Natural killer cell (primary cell): ENCODE data around the gene BLOC1S5. TPM values are rescaled to one million over a fixed set of nuclear protein-coding genes. Genes with fewer than 3 reads are reported as not detected.
"Not testable (repeated sequence)": the region's sequence is repeated elsewhere in the genome, so short reads cannot be mapped to it uniquely, and the experiment has no call there.

Experiments
- ATAC-seq, 3 donors: fragments of 150-1000 bp in 2 of 3; fragments of 200-7000 bp in 1 of 3; cut with Tn5 transposase; 1 replicate in 1 of 3; 2 replicates in 2 of 3; pipeline ENCODE4 v1.10.0; 2021; ENCODE audit warnings: mild to moderate bottlenecking in 2 of 3, moderate library complexity in 2 of 3
- DNase-seq, 2 donors: peaks; one replicate each; pipeline versions ENCODE4 v3.0.0 to v3.0.0-alpha.2; 2013 to 2021; ENCODE audit warnings: mixed read lengths in 1 of 2
- H3K27ac ChIP-seq: one replicate; pipeline ENCODE4 v1.5.1; 2013; ENCODE audit warnings: mild to moderate bottlenecking, low read length
- H3K27me3 ChIP-seq: one replicate; pipeline ENCODE4 v1.6.1; 2013; ENCODE audit warnings: low read length; ENCODE audit not compliant: control insufficient read depth, insufficient read depth
- H3K36me3 ChIP-seq: one replicate; pipeline ENCODE4 v1.6.1; 2013; ENCODE audit warnings: low read length; ENCODE audit not compliant: control insufficient read depth, insufficient read depth
- H3K4me1 ChIP-seq: one replicate; pipeline ENCODE4 v1.6.1; 2013; ENCODE audit warnings: low read length; ENCODE audit not compliant: control insufficient read depth, insufficient read depth
- H3K4me3 ChIP-seq: one replicate; pipeline ENCODE4 v1.5.1; 2013; ENCODE audit warnings: low read length
- H3K9me3 ChIP-seq: one replicate; pipeline ENCODE4 v1.6.1; 2013; ENCODE audit warnings: low read length; ENCODE audit not compliant: control insufficient read depth, insufficient read depth
- H3K27ac Mint-ChIP-seq, 2 donors: one replicate each; pipeline ENCODE4 v1.8.0; 2022; ENCODE audit warnings: mild to moderate bottlenecking in 2 of 2, mixed read lengths in 2 of 2, moderate library complexity in 1 of 2
- H3K27me3 Mint-ChIP-seq, 2 donors: one replicate each; pipeline ENCODE4 v1.8.0; 2022; ENCODE audit warnings: low read depth in 2 of 2, mixed read lengths in 2 of 2
- H3K36me3 Mint-ChIP-seq: one replicate; pipeline ENCODE4 v1.8.0; 2022; ENCODE audit warnings: mixed read lengths
- H3K4me1 Mint-ChIP-seq, 2 donors: one replicate each; pipeline ENCODE4 v1.8.0; 2022; ENCODE audit warnings: mixed read lengths in 2 of 2
- H3K4me3 Mint-ChIP-seq: one replicate; pipeline ENCODE4 v1.8.0; 2022; ENCODE audit warnings: mild to moderate bottlenecking, moderate library complexity, mixed read lengths
- H3K9me3 Mint-ChIP-seq, 2 donors: one replicate each; pipeline ENCODE4 v1.8.0; 2022; ENCODE audit warnings: mixed read lengths in 2 of 2
- WGBS: methylation state at CpG from one replicate; pipeline ENCODE4 v1.1.7; 2013; ENCODE audit warnings: missing lambda C conversion rate; ENCODE audit not compliant: insufficient coverage; 5-methylcytosine and 5-hydroxymethylcytosine counted together
- intact Hi-C: fragments of 100-400 bp; cut with micrococcal nuclease; formaldehyde crosslinking; loops from one replicate; pipeline ENCODE4 v1.14.2; 2022
- total RNA-seq, 4 donors: library from RNA; stranded (reverse); fragments of 120-200 nt in 1 of 4; gene quantifications; one replicate each; pipeline versions ENCODE4 v1.2.3 to v1.2.4, GENCODE V29; 2013 to 2022
- TF ChIP-seq, protein P1 (sequence below): fragments of 200-600 bp; IDR thresholded peaks from one replicate; pipeline ENCODE4 v1.8.0; 2022; ENCODE audit warnings: antibody characterized with exemption

BLOC1S5 gene
- total RNA-seq, 3 donors from 2014 or later (not counting 1 experiment from before 2014, with no cell fraction given): 11.2 to 15.9 (median 15.4) TPM

DNA sequence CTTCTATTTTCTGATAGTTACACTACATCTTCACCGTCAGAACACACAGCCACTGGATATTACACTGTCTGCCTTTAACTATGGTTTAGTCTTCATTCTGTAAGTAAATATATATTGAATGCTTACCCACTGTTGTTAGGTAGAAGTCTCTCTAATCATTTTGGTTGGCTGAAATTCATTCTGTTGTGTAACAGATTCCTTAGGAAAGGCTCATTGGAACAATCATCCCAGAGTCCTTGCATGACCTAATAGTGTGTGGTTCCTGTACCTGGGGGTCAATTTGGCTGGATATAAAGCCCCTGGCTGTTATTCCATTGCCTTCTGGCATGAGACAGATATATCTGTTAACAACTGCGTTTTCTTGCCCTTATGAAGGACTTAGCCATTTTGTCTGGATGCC, 9.9 kb downstream of the BLOC1S5 start:
- Histone ChIP-seq H3K27ac (no peak overlapping the region), H3K27me3 (no peaks in the 10 kb centered on the region), H3K9me3 (no peaks in the 10 kb centered on the region), H3K4me3 (no peak overlapping the region), H3K4me1 (no peaks in the 10 kb centered on the region), H3K36me3 (peaks cover 31% of the 10 kb centered on the region)
- TF ChIP-seq, protein P1, sequence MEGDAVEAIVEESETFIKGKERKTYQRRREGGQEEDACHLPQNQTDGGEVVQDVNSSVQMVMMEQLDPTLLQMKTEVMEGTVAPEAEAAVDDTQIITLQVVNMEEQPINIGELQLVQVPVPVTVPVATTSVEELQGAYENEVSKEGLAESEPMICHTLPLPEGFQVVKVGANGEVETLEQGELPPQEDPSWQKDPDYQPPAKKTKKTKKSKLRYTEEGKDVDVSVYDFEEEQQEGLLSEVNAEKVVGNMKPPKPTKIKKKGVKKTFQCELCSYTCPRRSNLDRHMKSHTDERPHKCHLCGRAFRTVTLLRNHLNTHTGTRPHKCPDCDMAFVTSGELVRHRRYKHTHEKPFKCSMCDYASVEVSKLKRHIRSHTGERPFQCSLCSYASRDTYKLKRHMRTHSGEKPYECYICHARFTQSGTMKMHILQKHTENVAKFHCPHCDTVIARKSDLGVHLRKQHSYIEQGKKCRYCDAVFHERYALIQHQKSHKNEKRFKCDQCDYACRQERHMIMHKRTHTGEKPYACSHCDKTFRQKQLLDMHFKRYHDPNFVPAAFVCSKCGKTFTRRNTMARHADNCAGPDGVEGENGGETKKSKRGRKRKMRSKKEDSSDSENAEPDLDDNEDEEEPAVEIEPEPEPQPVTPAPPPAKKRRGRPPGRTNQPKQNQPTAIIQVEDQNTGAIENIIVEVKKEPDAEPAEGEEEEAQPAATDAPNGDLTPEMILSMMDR: no peak
- DNase-seq (no peak), ATAC-seq (no peak)
- Mint-ChIP-seq H3K36me3 (no peaks in the 10 kb centered on the region), H3K9me3 (no peaks in the 10 kb centered on the region), H3K27me3 (no peaks in the 10 kb centered on the region), H3K4me3 (no peak overlapping the region), H3K27ac (no peak overlapping the region), H3K4me1 (peaks cover 6 to 15% of the 10 kb centered on the region in 2 donors)
- intact Hi-C loops: no loop called here
- 100% methylated on average over 2 of the region's 2 CpGs for WGBS

DNA sequence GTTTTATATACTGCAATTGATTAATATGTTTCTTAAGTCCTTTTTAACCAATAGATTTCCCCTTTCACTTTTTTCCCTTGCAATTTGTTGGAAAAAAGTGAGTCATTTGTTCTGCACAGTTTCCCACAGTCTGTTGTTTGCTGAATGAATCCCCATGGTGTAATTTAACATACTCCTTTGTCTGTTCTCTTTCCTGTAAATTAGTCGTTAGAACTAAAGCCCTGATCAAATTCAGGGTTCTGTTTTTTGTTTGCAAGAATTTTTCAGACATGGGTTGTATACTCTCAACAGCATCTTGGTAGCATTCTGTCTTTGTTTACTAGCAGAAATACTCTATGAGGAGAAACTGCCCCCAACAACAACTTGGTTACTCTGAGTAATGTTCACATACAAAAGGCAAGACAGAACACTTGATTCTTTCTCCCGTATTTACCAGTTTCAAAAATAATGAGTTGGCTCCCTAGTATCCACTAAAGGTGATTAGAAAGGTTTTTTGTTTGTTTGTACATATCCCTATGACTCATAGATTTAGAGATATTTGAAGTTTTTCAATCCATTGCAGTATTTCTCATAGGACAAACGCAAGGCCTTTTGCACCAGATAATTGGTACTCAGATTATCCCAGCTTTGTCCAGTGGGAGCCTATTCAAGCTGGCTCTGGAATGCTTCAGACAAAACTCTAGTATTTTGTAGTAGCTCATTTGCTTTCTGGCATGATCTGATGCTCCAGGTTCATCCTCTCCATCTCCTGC, 16.5 kb downstream of the BLOC1S5 start:
- H3K36me3 ChIP-seq: peaks cover 6% of the 10 kb centered on the region
- H3K4me3 Mint-ChIP-seq: no peak overlapping the region
- peaks cover 2 to 6% of the 10 kb centered on the region in 2 donors for H3K9me3 Mint-ChIP-seq
- no peaks in the 10 kb centered on the region for H3K4me1 ChIP-seq
- H3K36me3 Mint-ChIP-seq: peaks cover 9% of the 10 kb centered on the region
- peaks cover 10 to 14% of the 10 kb centered on the region in 2 donors for H3K4me1 Mint-ChIP-seq
- H3K27me3 Mint-ChIP-seq: no peaks in the 10 kb centered on the region
- ATAC-seq: no peak
- peaks cover 5% of the 10 kb centered on the region for H3K9me3 ChIP-seq
- WGBS: 96% methylated on average over 3 of the region's 3 CpGs
- H3K4me3 ChIP-seq: no peak overlapping the region
- H3K27ac Mint-ChIP-seq: no peak overlapping the region
- DNase-seq: no peak
- no peak overlapping the region for H3K27ac ChIP-seq
- H3K27me3 ChIP-seq: no peaks in the 10 kb centered on the region
- intact Hi-C loops: no loop called here
- TF ChIP-seq, protein P1: no peak

GRCh38 chr6:8045769-8046168, 18.4 kb downstream of the BLOC1S5 start:
- H3K4me3 Mint-ChIP-seq, H3K36me3 ChIP-seq: not testable (repeated sequence)

DNA sequence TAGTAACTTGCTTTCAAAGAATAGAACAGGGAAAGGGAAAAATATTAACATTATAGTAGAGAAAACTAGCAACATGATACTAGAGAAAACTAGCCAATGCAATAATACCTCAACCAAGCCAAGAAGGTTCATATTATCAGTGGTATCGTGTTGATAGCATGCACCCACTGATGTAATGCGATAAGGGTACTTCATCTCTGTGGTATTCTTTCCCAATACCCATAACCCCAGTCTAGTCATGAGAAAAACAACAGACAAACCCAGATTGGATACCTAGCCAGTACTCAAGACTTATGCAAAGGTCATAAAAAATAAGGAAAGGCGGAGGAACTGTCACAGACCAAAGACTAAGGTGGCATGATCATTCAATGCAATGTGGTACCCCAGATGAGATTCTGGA, 21.0 kb downstream of the BLOC1S5 start:
- Histone ChIP-seq H3K4me3 (no peak overlapping the region), H3K27me3 (no peaks in the 10 kb centered on the region), H3K36me3 (peaks cover 8% of the 10 kb centered on the region), H3K4me1 (no peaks in the 10 kb centered on the region), H3K27ac (no peak overlapping the region), H3K9me3 (peaks cover 5% of the 10 kb centered on the region)
- Mint-ChIP-seq H3K36me3 (peaks cover 15% of the 10 kb centered on the region), H3K4me1 (peaks cover 8 to 13% of the 10 kb centered on the region in 2 donors), H3K9me3 (peaks cover 2 to 6% of the 10 kb centered on the region in 2 donors), H3K27ac (peak overlapping the region in 1 of 2 donors; percentile 36), H3K27me3 (no peaks in the 10 kb centered on the region), H3K4me3 (no peak overlapping the region)
- no peak for DNase-seq
- TF ChIP-seq, protein P1: no peak
- peak in 1 of 3 donors; percentile 66 for ATAC-seq
- 48% methylated on average over 2 of the region's 3 CpGs for WGBS
- intact Hi-C loops: no loop called here

More at GRCh38 chr6:8045769-8046168, 18.4 kb downstream of the BLOC1S5 start:
- intact Hi-C loops, H3K4me3 ChIP-seq, ATAC-seq, H3K36me3 Mint-ChIP-seq, H3K9me3 Mint-ChIP-seq, DNase-seq, H3K9me3 ChIP-seq, H3K4me1 Mint-ChIP-seq, H3K27me3 Mint-ChIP-seq, H3K27ac ChIP-seq, H3K4me1 ChIP-seq, H3K27ac Mint-ChIP-seq, H3K27me3 ChIP-seq: not testable (repeated sequence)
- WGBS: 91% methylated on average over 3 of the region's 4 CpGs
